ENCODE results near the gene FCGR2B.

- TF ChIP-seq ZNF530 (CRISPR knock-in tag; IDR thresholded peaks at IDR 0.05; ENCODE audit: low read depth): no peak
- no peak for TF ChIP-seq EZH2 (conservative IDR thresholded peaks at IDR 0.05; ENCODE audit: low read depth, low read length)
- no peak for TF ChIP-seq SAFB2 (CRISPR knock-in tag; IDR thresholded peaks at IDR 0.05; ENCODE audit: borderline replicate concordance, low read depth)
- TF ChIP-seq POLR2A (IDR thresholded peaks at IDR 0.05; ENCODE audit: insufficient read depth in 1 of 2, low read depth in 2 of 2, low read length in 2 of 2): no peak
- TF ChIP-seq ESRRA (CRISPR knock-in tag; IDR thresholded peaks at IDR 0.05; ENCODE audit: low read depth): no peak
- no peak for TF ChIP-seq ATRX (CRISPR knock-in tag; IDR thresholded peaks at IDR 0.05; ENCODE audit: borderline replicate concordance)
- no peak for TF ChIP-seq TAF1 (CRISPR knock-in tag; IDR thresholded peaks at IDR 0.05)
Measured at GRCh38 chr1:161631076-161631475, 31.9 kb upstream of the FCGR2B start, which contains the start of gene FCGR3B.
